Measurements from ENCODE around the gene SLC43A2. TPM values are rescaled to one million over a fixed set of nuclear protein-coding genes. Genes with fewer than 3 reads are reported as not detected.
A peak's percentile ranks its signal among the peaks of the same experiment; 100 is the strongest.

The SLC43A2 gene
- polyA plus RNA-seq, 1 of the 3 experiments (the other 2 are of a cell fraction): 9.8 TPM

- peak overlapping the region; percentile 99 for H3K4me2 ChIP-seq
- peak overlapping the region; percentile 41; the same call in 1 of the 2 replicates for H2AFZ ChIP-seq (ENCODE audit: low read depth)
- no peaks in the 10 kb centered on the region for H3K79me2 ChIP-seq (ENCODE audit: insufficient read depth)
- TF ChIP-seq YY1 (IDR thresholded peaks at IDR 0.05; ENCODE audit: low read depth): no peak; the same call in 1 of the 2 replicates
- TF ChIP-seq, protein P1, sequence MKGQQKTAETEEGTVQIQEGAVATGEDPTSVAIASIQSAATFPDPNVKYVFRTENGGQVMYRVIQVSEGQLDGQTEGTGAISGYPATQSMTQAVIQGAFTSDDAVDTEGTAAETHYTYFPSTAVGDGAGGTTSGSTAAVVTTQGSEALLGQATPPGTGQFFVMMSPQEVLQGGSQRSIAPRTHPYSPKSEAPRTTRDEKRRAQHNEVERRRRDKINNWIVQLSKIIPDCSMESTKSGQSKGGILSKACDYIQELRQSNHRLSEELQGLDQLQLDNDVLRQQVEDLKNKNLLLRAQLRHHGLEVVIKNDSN (IDR thresholded peaks at IDR 0.05; ENCODE audit: borderline replicate concordance, low read depth): peak; percentile 20; the same call in 1 of the 2 replicates
- peak; percentile 58 for TF ChIP-seq POLR2AphosphoS5 (IDR thresholded peaks at IDR 0.05; ENCODE audit: low read depth, low read length)
- no peak for TF ChIP-seq GATA2 (CRISPR knock-in tag; IDR thresholded peaks at IDR 0.05)
- no peak for TF ChIP-seq ZBTB33 (IDR thresholded peaks at IDR 0.05; ENCODE audit: borderline replicate concordance, low read depth)
- TF ChIP-seq FOSL2 (IDR thresholded peaks at IDR 0.05; ENCODE audit: borderline replicate concordance, low read depth): peak; percentile 71
- TF ChIP-seq TAF1 (IDR thresholded peaks at IDR 0.05; ENCODE audit: borderline replicate concordance, low read depth, low read length): peak; percentile 44; the same call in 1 of the 2 replicates
- TF ChIP-seq RCOR1 (IDR thresholded peaks at IDR 0.05; ENCODE audit: low read length): peak; percentile 24; the same call in 1 of the 2 replicates
- TF ChIP-seq USF2 (IDR thresholded peaks at IDR 0.05; ENCODE audit: borderline replicate concordance, low read depth, low read length): no peak
- TF ChIP-seq, protein P2, sequence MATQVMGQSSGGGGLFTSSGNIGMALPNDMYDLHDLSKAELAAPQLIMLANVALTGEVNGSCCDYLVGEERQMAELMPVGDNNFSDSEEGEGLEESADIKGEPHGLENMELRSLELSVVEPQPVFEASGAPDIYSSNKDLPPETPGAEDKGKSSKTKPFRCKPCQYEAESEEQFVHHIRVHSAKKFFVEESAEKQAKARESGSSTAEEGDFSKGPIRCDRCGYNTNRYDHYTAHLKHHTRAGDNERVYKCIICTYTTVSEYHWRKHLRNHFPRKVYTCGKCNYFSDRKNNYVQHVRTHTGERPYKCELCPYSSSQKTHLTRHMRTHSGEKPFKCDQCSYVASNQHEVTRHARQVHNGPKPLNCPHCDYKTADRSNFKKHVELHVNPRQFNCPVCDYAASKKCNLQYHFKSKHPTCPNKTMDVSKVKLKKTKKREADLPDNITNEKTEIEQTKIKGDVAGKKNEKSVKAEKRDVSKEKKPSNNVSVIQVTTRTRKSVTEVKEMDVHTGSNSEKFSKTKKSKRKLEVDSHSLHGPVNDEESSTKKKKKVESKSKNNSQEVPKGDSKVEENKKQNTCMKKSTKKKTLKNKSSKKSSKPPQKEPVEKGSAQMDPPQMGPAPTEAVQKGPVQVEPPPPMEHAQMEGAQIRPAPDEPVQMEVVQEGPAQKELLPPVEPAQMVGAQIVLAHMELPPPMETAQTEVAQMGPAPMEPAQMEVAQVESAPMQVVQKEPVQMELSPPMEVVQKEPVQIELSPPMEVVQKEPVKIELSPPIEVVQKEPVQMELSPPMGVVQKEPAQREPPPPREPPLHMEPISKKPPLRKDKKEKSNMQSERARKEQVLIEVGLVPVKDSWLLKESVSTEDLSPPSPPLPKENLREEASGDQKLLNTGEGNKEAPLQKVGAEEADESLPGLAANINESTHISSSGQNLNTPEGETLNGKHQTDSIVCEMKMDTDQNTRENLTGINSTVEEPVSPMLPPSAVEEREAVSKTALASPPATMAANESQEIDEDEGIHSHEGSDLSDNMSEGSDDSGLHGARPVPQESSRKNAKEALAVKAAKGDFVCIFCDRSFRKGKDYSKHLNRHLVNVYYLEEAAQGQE (IDR thresholded peaks at IDR 0.05; ENCODE audit: low read depth, low read length): 0 out of 2 replicates have a peak, but pooled peaks have one; percentile 21
- TF ChIP-seq CHD2 (IDR thresholded peaks at IDR 0.05; ENCODE audit: low read length, partially characterized antibody): no peak
- TF ChIP-seq EZH2phosphoT487 (IDR thresholded peaks at IDR 0.05; ENCODE audit: borderline replicate concordance, low read depth): no peak
- no peak for TF ChIP-seq TCF12 (IDR thresholded peaks at IDR 0.05)
- 0 out of 2 replicates have a peak, but pooled peaks have one; percentile 36 for TF ChIP-seq MAX (IDR thresholded peaks at IDR 0.05; ENCODE audit: low read depth)
- TF ChIP-seq SIN3A (IDR thresholded peaks at IDR 0.05; ENCODE audit: borderline replicate concordance, low read depth, low read length): peak; percentile 76; the same call in 1 of the 2 replicates
- 0 out of 4 replicates have a peak, but pooled peaks of 1 of the 2 experiments have one; percentile 21 for TF ChIP-seq EP300 (IDR thresholded peaks at IDR 0.05; ENCODE audit: borderline replicate concordance in 1 of 2, low read depth in 1 of 2, low read length in 1 of 2)
- peak; percentile 81; the same call in 1 of the 2 replicates for TF ChIP-seq SMC3 (IDR thresholded peaks at IDR 0.05; ENCODE audit: low read depth, low read length)
- TF ChIP-seq MXI1 (IDR thresholded peaks at IDR 0.05; ENCODE audit: low read depth, low read length): 0 out of 2 replicates have a peak, but pooled peaks have one; percentile 33
- no peak for TF ChIP-seq FOXJ3 (CRISPR knock-in tag; IDR thresholded peaks at IDR 0.05)
- H3K9me3 ChIP-seq: no peaks in the 10 kb centered on the region
- peak overlapping the region; percentile 57 to 74 for H3K4me3 ChIP-seq (ENCODE audit: low read depth in 2 of 2, low read length in 1 of 2)
- peak overlapping the region; percentile 73 for H3K9ac ChIP-seq
- peak overlapping the region; percentile 64 to 86 for H3K27ac ChIP-seq (ENCODE audit: low read depth in 2 of 2, low read length in 1 of 2)
- peak; percentile 100 for DNase-seq
- CTCF ChIA-PET: interaction anchor here (0.7 to 6.8 kb wide), 29 partner anchors 8 to 390 kb away, joined by 3 to 65 read pairs (median 4); partner anchors contain the start of genes PRPF8 and SLC43A2
- POLR2A ChIA-PET: interaction anchor here (0.8 to 2.4 kb wide), 7 partner anchors 9 to 75 kb away, joined by 3 to 12 read pairs (median 5); partner anchors contain the start of gene SLC43A2
- WGBS (ENCODE audit: low lambda C conversion rate): 0% methylated on average over 11 of the region's 100 CpGs
- H3F3A ChIP-seq (replicated peaks; ENCODE audit: insufficient read depth): peaks cover 39% of the 10 kb centered on the region
- no peaks in the 10 kb centered on the region for H4K20me1 ChIP-seq (ENCODE audit: insufficient read depth)
- H3K27me3 ChIP-seq (ENCODE audit: insufficient read depth): no peaks in the 10 kb centered on the region
- no peaks in the 10 kb centered on the region for H3K9me2 ChIP-seq
- H3K4me1 ChIP-seq (ENCODE audit: control insufficient read depth in 1 of 2, insufficient read depth in 2 of 2, low read depth in 1 of 2, low read length in 1 of 2): peaks cover 9 to 16% of the 10 kb centered on the region in 2 experiments; a peak in 2 of 4 replicates
- H3K36me3 ChIP-seq (replicated peaks in 1 of 2; ENCODE audit: control insufficient read depth in 1 of 2, insufficient read depth in 2 of 2, low read length in 1 of 2): peaks cover 34 to 35% of the 10 kb centered on the region in 2 experiments
These were observed 20.6 kb upstream of the SLC43A2 start for GRCh38 chr17:1648963-1649843.

Measured in SK-N-SH (cell line).